Lower lobe of right lung (tissue), 2 donors: ENCODE data around the gene MYLK. TPM values are rescaled to one million over a fixed set of nuclear protein-coding genes. Genes with fewer than 3 reads are reported as not detected.

ENCODE experiments used
- ATAC-seq, 2 donors: fragments of 200-7000 bp; cut with Tn5 transposase; one replicate each; pipeline ENCODE4 v1.9.1; 2020 to 2022; ENCODE audit warnings: mild to moderate bottlenecking in 2 of 2, moderate library complexity in 2 of 2
- DNase-seq: peaks from one replicate; pipeline ENCODE4 v3.0.0-alpha.2; 2020
- H3K27ac ChIP-seq: fragments of 200-600 bp; one replicate; pipeline ENCODE4 v1.8.0; 2022
- H3K27me3 ChIP-seq: fragments of 200-600 bp; one replicate; pipeline ENCODE4 v1.8.0; 2022; ENCODE audit warnings: low read depth
- H3K36me3 ChIP-seq: fragments of 200-600 bp; one replicate; pipeline ENCODE4 v1.8.0; 2022; ENCODE audit warnings: mild to moderate bottlenecking
- H3K4me1 ChIP-seq: fragments of 200-600 bp; one replicate; pipeline ENCODE4 v1.8.0; 2022
- H3K4me3 ChIP-seq: fragments of 200-600 bp; one replicate; pipeline ENCODE4 v1.8.0; 2022; ENCODE audit warnings: mild to moderate bottlenecking
- H3K9me3 ChIP-seq: fragments of 200-600 bp; one replicate; pipeline ENCODE4 v1.8.0; 2022
- intact Hi-C: fragments of 100-400 bp; cut with DNase I; formaldehyde crosslinking; loops from one replicate; pipeline ENCODE4 v1.11.0; 2022
- total RNA-seq: library from RNA; stranded (reverse); fragmentation: NEBNext Ultra II Directional; extraction: Animal tissue kit (Norgen Biotek cat#: 25700); gene quantifications from one replicate; pipeline ENCODE4 v1.2.1, GENCODE V29; 2021
- TF ChIP-seq, protein P1 (sequence below): fragments of 200-600 bp; IDR thresholded peaks from one replicate; pipeline ENCODE4 v1.8.0; 2022; ENCODE audit warnings: antibody characterized with exemption, mild to moderate bottlenecking
- donor health status: DM: no; HTN: yes; CAD: no; lungs with severe emphysema.

Gene MYLK
- total RNA-seq, 1 donor from 2014 or later = 156 TPM

DNA sequence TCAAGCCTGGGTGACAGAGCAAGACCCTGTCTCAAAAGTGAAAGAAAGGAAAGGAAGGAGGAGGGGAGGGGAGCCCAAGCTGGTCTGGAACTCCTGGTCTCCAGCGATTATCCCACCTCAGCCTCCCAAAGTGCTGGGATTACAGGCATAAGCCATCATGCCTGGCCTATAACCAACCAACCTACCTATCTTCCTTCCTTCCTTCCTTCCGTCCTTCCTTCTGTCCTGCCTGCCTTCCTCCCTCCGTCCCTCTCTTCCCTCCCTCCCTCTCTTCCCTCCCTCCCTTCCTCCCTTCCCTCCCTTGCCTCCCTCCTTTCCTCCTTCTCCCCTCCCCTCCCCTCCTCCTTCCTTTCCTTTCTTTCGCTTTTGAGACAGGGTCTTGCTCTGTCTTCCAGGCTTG lies 242.6 kb downstream of the MYLK start:
- Histone ChIP-seq H3K27me3 (no peaks in the 10 kb centered on the region), H3K27ac (no peak overlapping the region), H3K36me3 (peaks cover 65% of the 10 kb centered on the region), H3K9me3 (no peaks in the 10 kb centered on the region), H3K4me1 (no peaks in the 10 kb centered on the region), H3K4me3 (no peak overlapping the region)
- DNase-seq (no peak), ATAC-seq (no peak)
- TF ChIP-seq, protein P1, sequence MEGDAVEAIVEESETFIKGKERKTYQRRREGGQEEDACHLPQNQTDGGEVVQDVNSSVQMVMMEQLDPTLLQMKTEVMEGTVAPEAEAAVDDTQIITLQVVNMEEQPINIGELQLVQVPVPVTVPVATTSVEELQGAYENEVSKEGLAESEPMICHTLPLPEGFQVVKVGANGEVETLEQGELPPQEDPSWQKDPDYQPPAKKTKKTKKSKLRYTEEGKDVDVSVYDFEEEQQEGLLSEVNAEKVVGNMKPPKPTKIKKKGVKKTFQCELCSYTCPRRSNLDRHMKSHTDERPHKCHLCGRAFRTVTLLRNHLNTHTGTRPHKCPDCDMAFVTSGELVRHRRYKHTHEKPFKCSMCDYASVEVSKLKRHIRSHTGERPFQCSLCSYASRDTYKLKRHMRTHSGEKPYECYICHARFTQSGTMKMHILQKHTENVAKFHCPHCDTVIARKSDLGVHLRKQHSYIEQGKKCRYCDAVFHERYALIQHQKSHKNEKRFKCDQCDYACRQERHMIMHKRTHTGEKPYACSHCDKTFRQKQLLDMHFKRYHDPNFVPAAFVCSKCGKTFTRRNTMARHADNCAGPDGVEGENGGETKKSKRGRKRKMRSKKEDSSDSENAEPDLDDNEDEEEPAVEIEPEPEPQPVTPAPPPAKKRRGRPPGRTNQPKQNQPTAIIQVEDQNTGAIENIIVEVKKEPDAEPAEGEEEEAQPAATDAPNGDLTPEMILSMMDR = no peak
- intact Hi-C loops = no loop called here

DNA sequence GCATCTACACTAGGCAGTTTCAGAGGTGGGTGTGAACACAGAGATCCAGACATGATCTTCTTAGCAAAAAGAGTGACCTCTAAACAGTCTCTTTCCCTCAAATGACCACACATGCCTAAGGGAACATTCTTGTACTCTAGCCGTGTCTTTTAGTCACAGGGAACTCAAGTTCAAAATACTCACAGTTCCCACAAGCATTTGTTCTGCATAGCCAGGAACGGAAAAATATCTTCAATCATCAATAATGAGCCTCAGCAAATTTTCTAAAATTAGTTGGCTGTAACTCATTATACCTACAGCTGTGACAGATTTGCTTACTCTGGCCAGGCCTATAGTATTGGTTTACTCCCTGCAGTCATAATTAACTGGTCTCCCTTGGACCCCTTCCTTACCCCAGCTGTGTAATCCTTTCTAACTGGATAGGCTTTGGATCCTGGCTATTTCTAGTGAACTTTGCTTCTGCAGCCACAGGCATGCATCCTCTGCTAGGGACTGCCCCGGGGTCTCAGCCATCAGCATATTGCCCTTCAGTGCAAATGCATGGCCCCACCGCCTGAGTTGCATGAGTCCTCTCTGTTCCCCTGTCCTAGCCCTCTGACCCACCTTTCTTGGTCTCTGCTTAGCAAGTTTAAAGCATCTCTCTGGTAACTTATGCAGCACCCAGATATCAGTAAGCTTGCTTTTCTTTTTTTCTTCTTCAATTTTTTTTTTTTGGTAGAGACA lies 243.2 kb downstream of the MYLK start:
- Histone ChIP-seq H3K36me3 (peaks cover 63% of the 10 kb centered on the region), H3K9me3 (no peaks in the 10 kb centered on the region), H3K27ac (no peak overlapping the region), H3K27me3 (no peaks in the 10 kb centered on the region), H3K4me1 (no peaks in the 10 kb centered on the region), H3K4me3 (no peak overlapping the region)
- intact Hi-C loops = no loop called here
- DNase-seq (no peak), ATAC-seq (no peak)
- TF ChIP-seq, protein P1 = no peak

DNA sequence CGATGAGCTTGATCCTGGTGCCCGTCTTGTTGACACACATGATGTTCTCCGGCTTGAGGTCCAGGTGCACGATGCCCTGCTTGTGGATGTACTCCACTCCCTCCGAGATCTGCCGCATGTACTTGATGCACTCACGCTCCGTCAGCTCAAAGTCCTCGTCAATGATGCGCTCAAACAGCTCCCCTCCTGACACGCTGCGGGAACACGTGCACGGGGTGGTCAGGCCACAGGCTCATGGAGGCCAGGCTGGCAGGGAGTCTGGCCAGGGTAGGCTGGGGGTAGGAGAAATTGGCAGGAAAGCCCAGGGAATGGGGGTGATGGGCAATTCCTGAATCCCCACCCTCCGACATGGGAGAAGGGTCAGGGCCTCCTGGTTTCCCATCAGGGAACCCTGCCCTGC lies 243.8 kb downstream of the MYLK start:
- H3K4me1 ChIP-seq = no peaks in the 10 kb centered on the region
- H3K4me3 ChIP-seq = no peak overlapping the region
- no peak overlapping the region for H3K27ac ChIP-seq
- H3K9me3 ChIP-seq = no peaks in the 10 kb centered on the region
- DNase-seq (no peak), ATAC-seq (no peak)
- peaks cover 57% of the 10 kb centered on the region for H3K36me3 ChIP-seq
- TF ChIP-seq, protein P1 = no peak
- intact Hi-C loops = no loop called here
- no peaks in the 10 kb centered on the region for H3K27me3 ChIP-seq

DNA sequence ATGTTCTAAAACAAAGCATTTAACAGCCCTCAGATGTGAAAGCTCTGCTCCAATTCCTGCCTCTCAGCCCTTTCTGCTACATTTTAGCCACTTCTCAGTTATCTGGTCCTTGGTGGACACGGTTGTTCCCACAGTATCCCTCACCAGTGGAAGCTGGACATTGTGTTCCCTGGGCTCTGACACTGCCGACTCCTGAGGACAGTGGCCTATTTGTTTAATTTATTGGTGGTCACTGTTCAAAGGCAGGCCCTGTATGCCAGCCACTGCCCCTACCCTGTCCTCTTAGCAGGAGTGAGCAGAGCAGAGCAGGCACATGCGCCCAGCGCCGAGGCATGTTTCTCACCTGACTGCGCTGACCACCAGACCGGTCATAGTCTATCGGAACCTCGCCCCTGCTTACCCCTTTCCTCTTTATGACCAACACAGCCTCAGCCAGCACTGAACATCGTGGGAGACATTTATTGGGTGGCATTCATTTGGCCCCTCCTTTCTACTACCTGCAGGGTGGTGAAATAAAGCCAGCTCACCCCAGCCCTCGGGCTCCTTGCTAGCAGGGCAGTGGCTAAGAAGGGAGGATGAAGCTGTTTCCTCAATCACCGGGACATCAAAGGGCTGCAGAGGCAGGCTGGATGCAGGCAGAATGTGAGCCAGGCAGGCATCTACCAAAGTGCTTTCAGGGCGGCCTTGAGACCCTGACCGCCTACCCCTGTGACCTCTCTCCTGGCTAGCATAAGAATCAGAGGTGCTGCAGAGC lies 245.0 kb downstream of the MYLK start:
- TF ChIP-seq, protein P1 = no peak
- intact Hi-C loops = no loop called here
- H3K27me3 ChIP-seq = no peaks in the 10 kb centered on the region
- H3K9me3 ChIP-seq = no peaks in the 10 kb centered on the region
- DNase-seq (no peak), ATAC-seq (no peak)
- peaks cover 5% of the 10 kb centered on the region for H3K4me1 ChIP-seq
- H3K36me3 ChIP-seq = peaks cover 49% of the 10 kb centered on the region
- no peak overlapping the region for H3K27ac ChIP-seq
- no peak overlapping the region for H3K4me3 ChIP-seq

DNA sequence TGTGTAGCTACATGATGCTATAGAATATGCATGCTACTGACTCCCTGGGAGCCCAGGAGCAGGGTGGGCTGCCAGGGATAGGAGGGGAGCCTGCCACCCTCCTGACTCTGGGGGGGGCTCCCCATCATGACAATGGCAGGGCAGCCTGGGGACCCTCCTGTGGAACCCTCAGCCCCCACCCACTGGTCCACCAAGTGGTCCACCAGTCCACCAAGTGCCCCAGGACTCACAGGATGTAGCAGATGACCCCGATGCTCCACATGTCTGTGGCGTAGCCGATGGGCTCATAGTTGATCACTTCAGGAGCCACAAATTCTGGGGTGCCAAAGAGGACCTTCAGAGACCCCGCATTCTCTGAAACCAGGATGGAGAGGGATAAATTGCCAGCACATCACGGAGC lies 246.3 kb downstream of the MYLK start:
- intact Hi-C loops = no loop called here
- TF ChIP-seq, protein P1 = no peak

More for the DNA sequence above, 246.3 kb downstream of the MYLK start:
- Histone ChIP-seq H3K9me3 (no peaks in the 10 kb centered on the region), H3K36me3 (peaks cover 61% of the 10 kb centered on the region), H3K27ac (no peak overlapping the region), H3K4me3 (no peak overlapping the region), H3K27me3 (no peaks in the 10 kb centered on the region), H3K4me1 (peaks cover 13% of the 10 kb centered on the region)
- ATAC-seq (no peak), DNase-seq (no peak)
